ENCODE data around the gene MYCL.

DNA sequence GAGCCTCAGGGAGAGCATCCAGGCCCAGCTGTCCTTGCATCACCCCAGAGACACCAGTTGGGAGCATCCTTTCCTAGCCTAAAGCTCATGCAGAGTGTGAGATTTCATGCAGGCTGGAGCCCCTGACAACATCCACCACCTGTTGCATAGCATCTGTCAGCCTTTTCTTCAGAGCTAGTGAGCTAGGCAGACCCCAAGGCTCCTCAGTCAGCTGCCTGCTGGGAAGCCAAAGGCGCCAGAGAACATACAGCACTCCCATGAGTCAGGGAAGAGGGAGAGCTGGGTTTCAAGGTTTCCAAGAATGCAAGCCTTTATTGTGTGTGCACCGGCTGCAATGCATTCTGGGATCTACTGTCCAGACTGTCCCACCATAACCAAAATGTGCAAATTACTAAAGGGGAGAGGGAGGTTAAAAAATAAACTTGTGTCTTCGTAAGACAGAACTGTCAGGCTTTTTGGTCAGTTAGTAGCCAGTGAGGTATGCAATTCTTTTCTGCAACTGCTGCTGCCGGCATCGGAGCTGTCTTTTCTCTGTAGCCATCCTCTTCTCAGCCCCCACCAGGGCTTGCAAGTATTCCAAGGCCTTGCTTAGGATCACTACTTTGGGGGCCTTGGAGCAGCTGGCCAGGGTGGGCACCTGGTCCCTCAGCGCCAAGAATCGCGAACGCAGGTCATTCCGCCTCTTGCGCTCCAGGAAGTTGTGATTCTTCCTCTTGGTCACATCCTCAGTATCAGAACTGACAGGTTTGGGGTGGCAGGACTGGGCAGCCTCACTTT, 4.6 kb downstream of the MYCL start:
- TF ChIP-seq POLR2A (IDR thresholded peaks at IDR 0.05), result no peak
- TF ChIP-seq, protein P1, sequence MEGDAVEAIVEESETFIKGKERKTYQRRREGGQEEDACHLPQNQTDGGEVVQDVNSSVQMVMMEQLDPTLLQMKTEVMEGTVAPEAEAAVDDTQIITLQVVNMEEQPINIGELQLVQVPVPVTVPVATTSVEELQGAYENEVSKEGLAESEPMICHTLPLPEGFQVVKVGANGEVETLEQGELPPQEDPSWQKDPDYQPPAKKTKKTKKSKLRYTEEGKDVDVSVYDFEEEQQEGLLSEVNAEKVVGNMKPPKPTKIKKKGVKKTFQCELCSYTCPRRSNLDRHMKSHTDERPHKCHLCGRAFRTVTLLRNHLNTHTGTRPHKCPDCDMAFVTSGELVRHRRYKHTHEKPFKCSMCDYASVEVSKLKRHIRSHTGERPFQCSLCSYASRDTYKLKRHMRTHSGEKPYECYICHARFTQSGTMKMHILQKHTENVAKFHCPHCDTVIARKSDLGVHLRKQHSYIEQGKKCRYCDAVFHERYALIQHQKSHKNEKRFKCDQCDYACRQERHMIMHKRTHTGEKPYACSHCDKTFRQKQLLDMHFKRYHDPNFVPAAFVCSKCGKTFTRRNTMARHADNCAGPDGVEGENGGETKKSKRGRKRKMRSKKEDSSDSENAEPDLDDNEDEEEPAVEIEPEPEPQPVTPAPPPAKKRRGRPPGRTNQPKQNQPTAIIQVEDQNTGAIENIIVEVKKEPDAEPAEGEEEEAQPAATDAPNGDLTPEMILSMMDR (IDR thresholded peaks at IDR 0.05 in 4 of 5, conservative IDR thresholded peaks at IDR 0.05 in 1 of 5), result no peak
